ENCODE measurements around the gene DCLK1.

- TF ChIP-seq POLR2A (IDR thresholded peaks at IDR 0.05) = no peak
- TF ChIP-seq, protein P1, sequence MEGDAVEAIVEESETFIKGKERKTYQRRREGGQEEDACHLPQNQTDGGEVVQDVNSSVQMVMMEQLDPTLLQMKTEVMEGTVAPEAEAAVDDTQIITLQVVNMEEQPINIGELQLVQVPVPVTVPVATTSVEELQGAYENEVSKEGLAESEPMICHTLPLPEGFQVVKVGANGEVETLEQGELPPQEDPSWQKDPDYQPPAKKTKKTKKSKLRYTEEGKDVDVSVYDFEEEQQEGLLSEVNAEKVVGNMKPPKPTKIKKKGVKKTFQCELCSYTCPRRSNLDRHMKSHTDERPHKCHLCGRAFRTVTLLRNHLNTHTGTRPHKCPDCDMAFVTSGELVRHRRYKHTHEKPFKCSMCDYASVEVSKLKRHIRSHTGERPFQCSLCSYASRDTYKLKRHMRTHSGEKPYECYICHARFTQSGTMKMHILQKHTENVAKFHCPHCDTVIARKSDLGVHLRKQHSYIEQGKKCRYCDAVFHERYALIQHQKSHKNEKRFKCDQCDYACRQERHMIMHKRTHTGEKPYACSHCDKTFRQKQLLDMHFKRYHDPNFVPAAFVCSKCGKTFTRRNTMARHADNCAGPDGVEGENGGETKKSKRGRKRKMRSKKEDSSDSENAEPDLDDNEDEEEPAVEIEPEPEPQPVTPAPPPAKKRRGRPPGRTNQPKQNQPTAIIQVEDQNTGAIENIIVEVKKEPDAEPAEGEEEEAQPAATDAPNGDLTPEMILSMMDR (IDR thresholded peaks at IDR 0.05) = no peak
- no peak for TF ChIP-seq POLR2AphosphoS5 (IDR thresholded peaks at IDR 0.05)
Measured at GRCh38 chr13:35724446-35724845, 406.7 kb downstream of the DCLK1 start.

Data from prostate gland (tissue), 2 donors.